PC-9 (cell line): Measurements from ENCODE around the gene RARB. TPM values are rescaled to one million over a fixed set of nuclear protein-coding genes. Genes with fewer than 3 reads are reported as not detected.

Experiments
- BruUV-seq: library from RNA; stranded (reverse); fragments of 400-500 nt; replicated peaks from 2 replicates; lab custom pipeline; 2021; lab: Mats Ljungman, UMichigan
- CTCF ChIA-PET: fragments of 300-600 bp; sonication (Branson Sonifier 250); formaldehyde crosslinking; loops from one replicate; lab custom pipeline; 2022; ENCODE audit warnings: antibody characterized with exemption; lab: Charles Lee
- POLR2A ChIA-PET: fragments of 300-600 bp; sonication (Branson Sonifier 250); formaldehyde crosslinking; loops from one replicate; lab custom pipeline; 2022; ENCODE audit warnings: antibody characterized with exemption; ENCODE audit not compliant: unreplicated experiment; lab: Charles Lee
- DNase-seq, 2 experiments: peaks; one replicate each; pipeline versions ENCODE4 v3.0.0 to v3.0.0-alpha.2; 2015 to 2022; ENCODE audit warnings: mixed read lengths in 1 of 2
- H2AFZ ChIP-seq: fragments of 200-600 bp; sonication (generic); 2 replicates; pipeline ENCODE4 v1.8.1; 2017; ENCODE audit warnings: antibody characterized with exemption
- H3F3A ChIP-seq: fragments of 200-600 bp; sonication (generic); 2 replicates; pipeline ENCODE4 v1.8.1; 2017; ENCODE audit warnings: antibody characterized with exemption, mild to moderate bottlenecking, low read depth; ENCODE audit not compliant: insufficient read depth
- H3K27ac ChIP-seq: fragments of 200-600 bp; sonication (generic); 2 replicates; pipeline ENCODE4 v1.6.1; 2016; ENCODE audit warnings: mixed run types
- H3K27me3 ChIP-seq: fragments of 200-600 bp; sonication (generic); 2 replicates; pipeline ENCODE4 v1.6.1; 2016; ENCODE audit warnings: low read depth, mixed run types; ENCODE audit not compliant: insufficient read depth
- H3K36me3 ChIP-seq: fragments of 200-600 bp; sonication (generic); 2 replicates; pipeline ENCODE4 v1.6.1; 2016; ENCODE audit warnings: low read depth, mixed run types
- H3K4me1 ChIP-seq: fragments of 200-600 bp; sonication (generic); replicated peaks from 2 replicates; pipeline ENCODE4 v1.6.1; 2016; ENCODE audit warnings: mixed run types; ENCODE audit not compliant: insufficient read depth
- H3K4me2 ChIP-seq: fragments of 200-600 bp; sonication (generic); 2 replicates; pipeline ENCODE4 v1.6.1; 2017; ENCODE audit warnings: mixed run types
- H3K4me3 ChIP-seq: fragments of 200-600 bp; sonication (generic); 2 replicates; pipeline ENCODE4 v1.6.1; 2016; ENCODE audit warnings: mixed run types
- H3K79me2 ChIP-seq: fragments of 200-600 bp; sonication (generic); 2 replicates; pipeline ENCODE4 v1.6.1; 2017; ENCODE audit warnings: low read depth, mixed run types
- H3K9me2 ChIP-seq: fragments of 200-600 bp; sonication (generic); 2 replicates; pipeline ENCODE4 v1.8.1; 2017; ENCODE audit warnings: mild to moderate bottlenecking; ENCODE audit not compliant: insufficient read depth
- H3K9me3 ChIP-seq: fragments of 200-600 bp; sonication (generic); 2 replicates; pipeline ENCODE4 v1.8.1; 2016; ENCODE audit warnings: low read depth; ENCODE audit not compliant: insufficient read depth
- H4K20me1 ChIP-seq: fragments of 200-600 bp; sonication (generic); 2 replicates; pipeline ENCODE4 v1.8.1; 2017; ENCODE audit not compliant: insufficient read depth
- EZH2 ChIP-seq: fragments of 200-600 bp; sonication (generic); IDR thresholded peaks from 2 replicates; pipeline ENCODE4 v1.8.0; 2017; ENCODE audit warnings: antibody characterized with exemption, low read depth
- intact Hi-C: fragments of 100-400 bp; cut with micrococcal nuclease; formaldehyde crosslinking; loops from one replicate; pipeline ENCODE4 v1.10.0; 2022; ENCODE audit not compliant: unreplicated experiment
- total RNA-seq: library from RNA; stranded (reverse); gene quantifications from 2 replicates; pipeline ENCODE4 v1.2.3, GENCODE V29; 2021
- TF ChIP-seq, protein P1 (sequence below): fragments of 200-600 bp; sonication (generic); conservative IDR thresholded peaks from 2 replicates; pipeline ENCODE4 v1.6.1; 2017; ENCODE audit warnings: mixed run types, antibody characterized with exemption, mild to moderate bottlenecking, moderate library complexity

Gene RARB
- total RNA-seq, 1 experiment from 2014 or later, result 1.0 TPM

DNA sequence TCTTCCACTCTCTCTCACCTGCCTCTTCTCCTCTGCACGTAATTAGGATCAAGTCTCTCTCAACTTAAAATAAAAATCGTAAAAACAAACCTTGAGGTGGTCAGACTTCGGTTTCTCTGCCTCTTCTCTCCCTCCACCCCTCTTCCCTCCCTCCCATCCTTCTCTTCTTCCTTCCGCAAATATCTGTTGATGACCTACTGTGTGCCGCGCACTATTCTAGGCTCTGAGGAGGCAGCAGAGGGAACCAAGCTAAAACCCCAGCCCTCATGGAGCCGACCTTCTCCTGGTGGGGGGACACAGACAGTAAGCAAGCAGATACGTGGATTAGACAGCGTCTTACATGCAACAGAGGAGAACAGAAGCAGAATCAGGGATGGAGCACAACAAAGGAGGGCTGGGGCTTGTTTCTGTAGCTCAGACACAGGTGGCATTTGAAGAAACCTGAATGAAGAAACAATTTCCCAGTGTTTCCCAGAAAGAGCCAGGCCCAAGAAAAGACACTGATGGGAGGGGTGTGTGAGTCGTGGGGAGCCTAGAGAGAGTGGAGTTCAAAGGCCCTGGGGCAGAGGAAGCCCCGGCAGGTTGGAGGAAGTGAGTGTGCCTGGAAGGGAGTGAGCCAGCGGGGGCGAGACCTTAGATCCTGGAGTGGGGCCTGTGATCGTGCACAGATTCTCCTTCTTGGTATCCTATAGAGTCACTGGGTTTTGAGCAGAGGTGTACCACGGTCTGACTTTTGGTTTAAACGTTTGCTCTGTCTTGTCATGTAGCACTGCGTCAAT is 156.1 kb downstream of the RARB start:
- Histone ChIP-seq H3K27ac (no peak overlapping the region), H2AFZ (no peak overlapping the region), H3F3A (peaks cover 4% of the 10 kb centered on the region), H3K4me1 (peaks cover 23% of the 10 kb centered on the region), H3K4me3 (no peak overlapping the region), H3K4me2 (no peak overlapping the region), H3K9me2 (no peaks in the 10 kb centered on the region), H4K20me1 (no peaks in the 10 kb centered on the region), H3K9me3 (no peaks in the 10 kb centered on the region), H3K27me3 (no peaks in the 10 kb centered on the region), H3K79me2 (no peaks in the 10 kb centered on the region), H3K36me3 (no peaks in the 10 kb centered on the region)
- POLR2A ChIA-PET, result interaction anchor here (0.6 kb wide), 1 partner anchor 1173 kb away, joined by 3 read pairs; no protein-coding TSS in a partner anchor
- intact Hi-C loops, result no loop called here
- DNase-seq, result no peak
- BruUV-seq, result no TSS peak
- CTCF ChIA-PET, result no interaction called here
- no peak for TF ChIP-seq EZH2
- TF ChIP-seq, protein P1, sequence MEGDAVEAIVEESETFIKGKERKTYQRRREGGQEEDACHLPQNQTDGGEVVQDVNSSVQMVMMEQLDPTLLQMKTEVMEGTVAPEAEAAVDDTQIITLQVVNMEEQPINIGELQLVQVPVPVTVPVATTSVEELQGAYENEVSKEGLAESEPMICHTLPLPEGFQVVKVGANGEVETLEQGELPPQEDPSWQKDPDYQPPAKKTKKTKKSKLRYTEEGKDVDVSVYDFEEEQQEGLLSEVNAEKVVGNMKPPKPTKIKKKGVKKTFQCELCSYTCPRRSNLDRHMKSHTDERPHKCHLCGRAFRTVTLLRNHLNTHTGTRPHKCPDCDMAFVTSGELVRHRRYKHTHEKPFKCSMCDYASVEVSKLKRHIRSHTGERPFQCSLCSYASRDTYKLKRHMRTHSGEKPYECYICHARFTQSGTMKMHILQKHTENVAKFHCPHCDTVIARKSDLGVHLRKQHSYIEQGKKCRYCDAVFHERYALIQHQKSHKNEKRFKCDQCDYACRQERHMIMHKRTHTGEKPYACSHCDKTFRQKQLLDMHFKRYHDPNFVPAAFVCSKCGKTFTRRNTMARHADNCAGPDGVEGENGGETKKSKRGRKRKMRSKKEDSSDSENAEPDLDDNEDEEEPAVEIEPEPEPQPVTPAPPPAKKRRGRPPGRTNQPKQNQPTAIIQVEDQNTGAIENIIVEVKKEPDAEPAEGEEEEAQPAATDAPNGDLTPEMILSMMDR, result no peak

- Histone ChIP-seq H4K20me1 (no peaks in the 10 kb centered on the region), H3K9me2 (no peaks in the 10 kb centered on the region), H3F3A (peaks cover 4% of the 10 kb centered on the region), H3K36me3 (no peaks in the 10 kb centered on the region), H3K4me3 (no peak overlapping the region), H3K79me2 (no peaks in the 10 kb centered on the region), H3K9me3 (no peaks in the 10 kb centered on the region), H3K27me3 (no peaks in the 10 kb centered on the region), H3K4me2 (no peak overlapping the region), H2AFZ (no peak overlapping the region), H3K27ac (no peak overlapping the region), H3K4me1 (peaks cover 23% of the 10 kb centered on the region)
- TF ChIP-seq, protein P1, result no peak
- TF ChIP-seq EZH2, result no peak
- BruUV-seq, result no TSS peak
- intact Hi-C loops, result no loop called here
- DNase-seq, result no peak
- ChIA-PET POLR2A (no interaction called here), CTCF (no interaction called here)
Observed at GRCh38 chr3:25585361-25586166, 157.5 kb downstream of the RARB start.

DNA sequence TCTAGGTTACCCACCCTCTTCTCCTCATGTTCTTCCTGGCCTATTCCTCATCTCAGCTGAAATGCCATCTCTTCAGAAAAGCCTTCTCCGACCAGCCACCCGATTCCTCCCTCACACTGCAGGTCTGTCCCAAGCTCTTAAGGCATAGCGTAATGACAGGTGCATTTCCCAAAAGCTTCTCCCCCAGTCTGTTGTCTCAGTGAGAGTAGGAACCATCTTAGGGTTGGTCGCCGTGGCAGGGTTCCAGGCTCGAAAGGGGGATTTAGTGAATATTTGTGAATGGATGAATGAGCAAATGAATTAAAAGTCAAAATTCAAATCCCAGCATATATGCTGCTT is 158.1 kb downstream of the RARB start:
- TF ChIP-seq, protein P1, result no peak
- no peak for TF ChIP-seq EZH2
- Histone ChIP-seq H3K4me3 (no peak overlapping the region), H3K36me3 (no peaks in the 10 kb centered on the region), H3F3A (peaks cover 4% of the 10 kb centered on the region), H3K79me2 (no peaks in the 10 kb centered on the region), H2AFZ (no peak overlapping the region), H3K9me2 (no peaks in the 10 kb centered on the region), H3K27ac (no peak overlapping the region), H3K27me3 (no peaks in the 10 kb centered on the region), H3K4me1 (peaks cover 20% of the 10 kb centered on the region), H3K4me2 (no peak overlapping the region), H4K20me1 (no peaks in the 10 kb centered on the region), H3K9me3 (no peaks in the 10 kb centered on the region)
- DNase-seq, result no peak
- POLR2A ChIA-PET, result no interaction called here
- CTCF ChIA-PET, result no interaction called here
- intact Hi-C loops, result no loop called here
- BruUV-seq, result no TSS peak
